HG03039 (cell line): ENCODE results near the gene PRKAG1.

Source experiments
- ATAC-seq: cut with Tn5 transposase; IDR thresholded peaks from one replicate; pipeline ENCODE4 v1.9.1; 2021; ENCODE audit warnings: mild to moderate bottlenecking, moderate library complexity; ENCODE audit not compliant: unreplicated experiment

Gene PRKAG1

GRCh38 chr12:48986720-48987291 is 31.8 kb downstream of the PRKAG1 start:
- ATAC-seq, result no peak

- ATAC-seq, result no peak
These were observed 32.7 kb downstream of the PRKAG1 start for GRCh38 chr12:48985901-48986300.

DNA sequence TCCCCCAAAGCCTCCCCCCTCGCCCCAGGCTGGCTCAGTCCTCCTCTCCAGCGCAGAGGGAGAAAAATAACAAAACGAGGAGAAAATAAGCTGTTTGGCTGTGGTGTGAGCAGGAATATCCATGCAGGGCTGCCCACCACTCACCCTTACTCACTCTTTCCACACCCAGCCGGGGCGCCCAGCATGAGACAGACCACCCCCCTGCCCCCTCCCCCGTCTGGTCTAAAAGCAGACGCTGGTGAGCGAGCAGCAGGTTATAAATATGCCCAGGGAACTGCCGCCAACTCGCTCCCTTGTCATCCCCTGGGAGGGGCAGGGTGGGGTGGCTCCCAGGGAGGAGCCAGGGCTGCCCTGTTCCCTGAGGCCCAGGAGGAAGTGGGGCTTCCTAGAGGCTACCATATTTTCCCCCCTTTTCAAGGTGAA is 33.1 kb downstream of the PRKAG1 start:
- no peak for ATAC-seq

- no peak for ATAC-seq
These were observed 36.0 kb downstream of the PRKAG1 start for GRCh38 chr12:48982397-48983080.

- ATAC-seq, result no peak
These were observed 36.8 kb downstream of the PRKAG1 start for GRCh38 chr12:48981757-48982157.

GRCh38 chr12:48980953-48981756 is 37.4 kb downstream of the PRKAG1 start:
- ATAC-seq, result no peak

DNA sequence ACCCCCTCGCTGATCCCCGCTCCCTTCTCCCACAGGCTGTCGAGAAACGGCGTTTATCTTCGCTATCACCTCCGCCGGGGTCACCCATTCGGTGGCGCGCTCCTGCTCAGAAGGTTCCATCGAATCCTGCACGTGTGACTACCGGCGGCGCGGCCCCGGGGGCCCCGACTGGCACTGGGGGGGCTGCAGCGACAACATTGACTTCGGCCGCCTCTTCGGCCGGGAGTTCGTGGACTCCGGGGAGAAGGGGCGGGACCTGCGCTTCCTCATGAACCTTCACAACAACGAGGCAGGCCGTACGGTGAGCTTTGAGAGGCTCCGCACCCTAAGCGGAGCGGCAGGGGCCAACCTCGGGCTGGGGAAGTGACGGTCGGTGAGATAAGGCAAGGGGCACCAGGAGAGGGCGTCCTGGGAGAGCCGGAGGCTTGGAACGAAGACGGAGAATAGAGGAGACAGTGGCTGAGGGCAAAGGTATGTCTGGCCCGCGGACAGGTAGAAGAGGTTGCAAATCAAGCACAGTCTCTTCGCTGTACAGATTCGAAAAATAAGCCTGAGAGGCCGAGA is 38.1 kb downstream of the PRKAG1 start:
- no peak for ATAC-seq

DNA sequence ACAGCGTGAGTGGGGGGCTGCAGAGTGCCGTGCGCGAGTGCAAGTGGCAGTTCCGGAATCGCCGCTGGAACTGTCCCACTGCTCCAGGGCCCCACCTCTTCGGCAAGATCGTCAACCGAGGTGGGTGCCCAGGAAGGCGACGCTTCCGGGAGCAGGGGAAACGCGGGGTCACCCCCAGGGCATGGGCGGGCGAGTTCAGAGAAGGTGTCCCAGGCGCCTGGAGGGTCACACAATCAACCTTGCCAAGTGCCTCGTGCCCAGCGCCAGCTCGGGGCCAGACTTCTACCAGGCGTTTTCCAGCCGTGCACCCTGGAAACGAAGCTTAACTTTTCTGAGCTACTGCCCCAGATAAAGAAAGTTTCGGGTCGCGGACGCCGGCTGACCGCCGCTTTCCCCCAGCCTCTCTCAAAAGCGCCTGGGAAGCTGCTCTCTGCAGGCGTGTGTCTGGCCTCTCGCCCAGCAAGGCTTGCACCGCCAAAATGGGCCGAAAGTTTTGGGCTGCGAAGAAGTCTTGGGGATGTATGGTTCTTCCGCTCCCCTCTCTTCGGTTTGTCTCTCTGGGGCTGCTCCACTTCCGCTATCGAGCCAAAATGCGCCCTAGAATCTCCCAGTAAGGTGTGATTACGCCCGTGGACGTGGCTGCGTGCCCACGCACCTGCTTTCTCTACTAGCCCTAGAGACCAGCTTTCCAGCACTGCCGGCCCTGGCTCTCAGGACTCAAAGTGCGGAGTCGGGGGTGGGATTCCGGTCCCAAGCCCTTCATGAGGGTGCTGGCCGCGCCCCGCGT is 38.8 kb downstream of the PRKAG1 start:
- no peak for ATAC-seq

DNA sequence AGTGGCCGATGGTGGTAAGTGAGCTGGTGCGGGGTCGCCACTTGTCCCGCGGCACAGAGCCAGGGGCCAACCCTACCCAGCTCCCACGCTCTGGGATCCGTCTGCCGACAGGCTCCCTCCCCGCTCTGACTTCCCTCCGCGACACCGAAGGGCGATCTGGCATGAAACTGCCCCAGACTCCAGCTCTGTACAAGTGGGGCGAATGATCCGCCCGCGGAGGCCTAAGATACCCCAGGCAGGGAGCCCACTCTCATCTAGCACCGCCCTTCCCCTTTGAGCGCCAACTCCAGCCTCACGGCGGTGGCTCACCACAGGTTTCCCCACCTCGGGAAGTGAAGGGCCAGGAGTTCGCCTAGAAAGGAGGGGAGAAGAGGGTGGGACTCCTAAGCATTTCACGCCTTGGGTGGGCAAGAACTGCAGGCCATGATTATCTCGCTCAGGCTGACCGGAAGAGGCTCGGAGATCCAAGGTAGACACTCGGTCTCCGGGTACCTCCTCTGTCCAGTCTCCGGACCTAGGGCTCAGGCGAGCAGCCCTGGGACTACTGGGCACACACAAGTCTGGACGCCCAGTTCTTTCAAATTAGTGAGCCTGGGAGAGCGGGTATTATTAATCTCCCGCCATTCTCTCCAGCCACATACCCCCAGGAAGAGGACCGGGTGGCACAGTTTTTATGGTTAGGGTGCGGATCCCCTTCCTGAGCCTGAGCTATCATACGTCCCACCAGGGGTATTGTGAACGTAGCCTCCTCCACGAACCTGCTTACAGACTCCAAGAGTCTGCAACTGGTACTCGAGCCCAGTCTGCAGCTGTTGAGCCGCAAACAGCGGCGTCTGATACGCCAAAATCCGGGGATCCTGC is 39.6 kb downstream of the PRKAG1 start:
- no peak for ATAC-seq

DNA sequence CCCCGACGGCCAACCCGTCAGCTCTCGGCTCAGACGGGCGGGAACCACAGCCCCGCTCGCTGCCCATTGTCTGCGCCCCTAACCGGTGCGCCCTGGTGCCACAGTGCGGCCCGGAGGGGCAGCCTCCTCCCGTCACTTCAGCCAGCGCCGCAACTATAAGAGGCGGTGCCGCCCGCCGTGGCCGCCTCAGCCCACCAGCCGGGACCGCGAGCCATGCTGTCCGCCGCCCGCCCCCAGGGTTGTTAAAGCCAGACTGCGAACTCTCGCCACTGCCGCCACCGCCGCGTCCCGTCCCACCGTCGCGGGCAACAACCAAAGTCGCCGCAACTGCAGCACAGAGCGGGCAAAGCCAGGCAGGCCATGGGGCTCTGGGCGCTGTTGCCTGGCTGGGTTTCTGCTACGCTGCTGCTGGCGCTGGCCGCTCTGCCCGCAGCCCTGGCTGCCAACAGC is 40.3 kb downstream of the PRKAG1 start, which contains the start of gene WNT1:
WNT1 (plus strand) TSS at position 32 of the 450 bp plus-strand sequence; CDS start at position 361, 329 bp downstream.
- ATAC-seq, result no peak

- no peak for ATAC-seq
These were observed 41.0 kb downstream of the PRKAG1 start for GRCh38 chr12:48977290-48978281.

GRCh38 chr12:48973941-48974673 is 44.5 kb downstream of the PRKAG1 start:
- no peak for ATAC-seq

- ATAC-seq, result no peak
These were observed 45.0 kb downstream of the PRKAG1 start for GRCh38 chr12:48973531-48973930.

DNA sequence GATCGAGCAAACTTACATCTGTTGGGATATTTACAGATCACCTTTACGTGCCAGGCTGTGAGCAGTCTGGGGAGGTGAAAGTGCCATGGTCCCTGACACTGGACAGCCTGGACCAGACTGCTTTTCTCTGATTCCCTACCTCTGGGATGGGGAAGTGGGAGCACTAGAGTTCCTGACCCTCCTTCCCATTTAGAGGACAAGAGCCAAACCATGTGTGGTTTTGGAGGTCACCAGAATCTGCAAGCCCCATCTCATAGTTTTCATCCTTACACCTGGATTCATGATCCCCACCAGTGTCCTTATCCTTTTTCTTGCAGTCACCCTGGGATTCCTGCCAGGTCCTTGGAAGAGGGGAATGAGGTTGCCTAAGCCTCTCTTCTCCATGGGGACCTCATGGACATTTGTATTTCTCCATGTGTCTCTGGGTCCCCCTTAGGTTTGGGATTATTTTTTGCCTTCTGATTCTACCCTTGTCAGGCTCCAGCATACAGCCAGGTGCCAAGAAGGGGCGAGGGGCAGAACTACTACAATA is 45.6 kb downstream of the PRKAG1 start:
- no peak for ATAC-seq

DNA sequence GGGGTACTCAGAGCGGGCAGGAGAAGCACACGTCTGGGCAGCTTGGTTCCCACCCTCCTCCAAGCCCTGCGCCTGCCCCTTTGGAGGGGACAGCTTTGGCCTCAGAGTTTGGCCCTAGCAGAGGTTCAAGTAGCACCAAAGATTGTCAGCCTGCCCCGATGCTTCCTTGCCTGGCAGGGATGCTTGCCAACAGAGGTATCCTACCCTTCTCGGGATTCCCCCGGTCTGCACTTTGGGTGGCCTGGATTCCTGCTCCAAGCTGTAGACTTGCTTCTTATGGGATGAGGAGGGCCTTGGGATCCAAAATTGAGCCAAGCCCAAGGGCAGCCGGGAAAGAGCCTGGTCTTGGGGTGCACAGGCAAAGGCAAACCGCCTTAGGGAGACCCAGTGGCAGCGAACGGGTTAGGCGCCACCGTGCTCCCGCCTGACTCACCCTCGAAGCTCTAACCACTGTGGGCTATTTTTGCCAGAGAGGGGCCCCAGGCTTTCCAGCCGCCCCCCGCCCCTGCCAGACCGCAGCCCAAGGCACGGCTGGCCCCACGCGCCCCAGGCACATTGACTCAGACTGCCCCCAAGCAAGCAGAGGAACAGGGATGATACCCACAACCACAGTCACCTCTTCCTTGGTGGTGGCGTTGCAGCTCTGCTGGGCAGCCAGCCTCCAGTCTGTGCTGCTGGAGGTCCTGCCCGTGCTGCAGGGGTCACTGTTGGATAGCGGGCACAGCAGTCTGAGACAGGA is 46.2 kb downstream of the PRKAG1 start:
- ATAC-seq, result no peak

- ATAC-seq, result no peak
These were observed 47.8 kb downstream of the PRKAG1 start for GRCh38 chr12:48970702-48971334.
